ENCODE measurements around the gene GALNT1.

Gene GALNT1

DNA sequence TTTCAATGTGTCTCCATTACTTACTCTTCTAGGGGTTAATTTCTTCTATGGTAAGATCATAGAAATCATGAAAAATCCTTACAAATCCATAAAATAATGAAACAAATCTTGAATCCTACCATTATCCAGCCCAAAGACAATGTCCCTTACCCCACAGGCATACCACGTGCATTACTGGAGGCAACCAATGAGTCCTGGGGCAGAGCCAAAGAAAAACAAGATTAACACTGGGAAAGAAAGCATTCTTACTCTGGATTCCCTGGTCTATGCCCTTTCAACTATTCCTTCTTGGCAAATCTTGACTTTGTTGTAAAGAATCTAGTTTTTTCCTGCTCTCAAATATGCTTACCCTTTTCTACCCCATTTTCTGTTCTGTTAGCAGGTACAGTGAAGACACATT, 3.1 kb upstream of the GALNT1 start:
- TF ChIP-seq POLR2AphosphoS5 (IDR thresholded peaks at IDR 0.05; ENCODE audit: borderline replicate concordance, low read depth, low read length) (no peak), FOXP2 (optimal IDR thresholded peaks at IDR 0.05; ENCODE audit: control extremely low read depth, extremely low read length, insufficient read depth) (no peak), EZH2 (IDR thresholded peaks at IDR 0.05) (no peak)
- Histone ChIP-seq H3K36me3 (ENCODE audit: insufficient read depth, low read length) (no peaks in the 10 kb centered on the region), H3K9me3 (ENCODE audit: low read depth, low read length) (no peaks in the 10 kb centered on the region), H3K27ac (no peak overlapping the region), H3K9ac (ENCODE audit: insufficient read length) (no peak overlapping the region), H3K4me3 (no peak overlapping the region)
- no peak for DNase-seq (ENCODE audit: low read depth, low spot score)

DNA sequence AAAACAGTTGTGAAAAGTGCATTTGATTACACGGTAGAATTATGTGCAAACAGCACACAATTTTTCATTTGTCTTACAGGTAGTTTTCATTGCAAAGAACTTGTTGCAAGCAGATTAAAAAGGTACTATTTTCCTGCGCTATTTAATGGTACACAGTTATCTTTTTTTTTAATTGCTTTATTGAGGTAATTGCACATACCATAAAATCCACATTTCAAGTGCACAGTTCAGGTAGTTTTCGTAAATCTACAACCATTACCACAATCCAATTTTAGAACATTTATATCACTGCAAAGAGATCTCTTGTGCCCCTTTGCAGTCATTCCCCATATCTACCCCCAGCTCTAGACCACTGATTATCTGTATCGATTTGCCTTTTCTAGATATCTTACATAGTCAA, 2.6 kb upstream of the GALNT1 start:
- Histone ChIP-seq H3K9ac (ENCODE audit: insufficient read length) (no peak overlapping the region), H3K4me3 (no peak overlapping the region), H3K36me3 (ENCODE audit: insufficient read depth, low read length) (no peaks in the 10 kb centered on the region), H3K27ac (no peak overlapping the region), H3K9me3 (ENCODE audit: low read depth, low read length) (no peaks in the 10 kb centered on the region)
- DNase-seq (ENCODE audit: low read depth, low spot score): no peak
- TF ChIP-seq EZH2 (IDR thresholded peaks at IDR 0.05) (no peak), POLR2AphosphoS5 (IDR thresholded peaks at IDR 0.05; ENCODE audit: borderline replicate concordance, low read depth, low read length) (no peak), FOXP2 (optimal IDR thresholded peaks at IDR 0.05; ENCODE audit: control extremely low read depth, extremely low read length, insufficient read depth) (no peak)

DNA sequence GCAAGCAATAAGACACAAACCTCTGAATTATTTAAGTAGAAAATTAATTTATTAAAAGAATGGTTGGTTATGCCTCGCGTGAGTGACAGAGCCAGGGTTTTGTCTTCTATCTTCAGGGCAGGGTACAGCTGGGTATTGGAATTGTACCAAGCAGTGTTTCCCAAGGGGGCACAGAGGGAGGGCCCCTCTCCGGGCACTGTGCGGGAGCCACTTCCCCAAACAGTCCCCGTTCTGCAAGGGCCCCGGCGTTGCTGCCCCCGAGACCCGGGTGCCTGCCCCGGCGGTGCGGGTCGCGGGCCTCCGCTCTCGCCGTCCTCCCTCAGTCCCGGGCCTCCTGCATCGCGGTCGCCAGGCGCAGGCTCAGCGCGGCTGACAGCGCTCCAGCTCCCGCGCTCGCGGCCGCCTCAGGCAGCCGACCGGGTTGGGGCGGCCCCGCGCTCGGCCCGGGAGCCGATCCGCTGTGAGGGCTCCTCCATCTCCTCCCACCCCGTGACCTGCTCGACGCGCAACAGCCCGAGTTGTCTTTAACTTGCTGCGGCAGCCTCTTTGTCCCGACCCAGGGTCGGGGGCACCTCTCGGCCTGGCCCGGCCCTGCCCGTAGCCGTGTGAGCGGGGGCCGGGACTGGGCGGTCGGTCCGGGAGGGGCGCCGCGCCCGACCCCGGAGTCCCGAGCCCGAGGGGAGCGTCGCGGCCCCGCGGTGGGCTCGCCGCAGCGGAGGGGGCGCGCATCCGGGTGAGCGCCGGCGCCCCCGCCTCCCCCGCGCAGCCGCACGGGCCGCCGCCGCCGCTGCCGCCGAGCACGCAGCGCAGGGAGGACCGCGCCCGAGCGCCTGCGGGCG, 620 bp upstream of the GALNT1 start:
- no peak overlapping the region for H3K27ac ChIP-seq
- TF ChIP-seq FOXP2 (optimal IDR thresholded peaks at IDR 0.05; ENCODE audit: control extremely low read depth, extremely low read length, insufficient read depth) (no peak), POLR2AphosphoS5 (IDR thresholded peaks at IDR 0.05; ENCODE audit: borderline replicate concordance, low read depth, low read length) (no peak), EZH2 (IDR thresholded peaks at IDR 0.05) (no peak)
- peak overlapping the region; percentile 92 for H3K4me3 ChIP-seq
- H3K9me3 ChIP-seq (ENCODE audit: low read depth, low read length): 0 out of 2 replicates have a peak, but pooled peaks cover 4% of the 10 kb centered on the region
- peak overlapping the region; percentile 86 for H3K9ac ChIP-seq (ENCODE audit: insufficient read length)
- no peak for DNase-seq (ENCODE audit: low read depth, low spot score)
- no peaks in the 10 kb centered on the region for H3K36me3 ChIP-seq (ENCODE audit: insufficient read depth, low read length)

DNA sequence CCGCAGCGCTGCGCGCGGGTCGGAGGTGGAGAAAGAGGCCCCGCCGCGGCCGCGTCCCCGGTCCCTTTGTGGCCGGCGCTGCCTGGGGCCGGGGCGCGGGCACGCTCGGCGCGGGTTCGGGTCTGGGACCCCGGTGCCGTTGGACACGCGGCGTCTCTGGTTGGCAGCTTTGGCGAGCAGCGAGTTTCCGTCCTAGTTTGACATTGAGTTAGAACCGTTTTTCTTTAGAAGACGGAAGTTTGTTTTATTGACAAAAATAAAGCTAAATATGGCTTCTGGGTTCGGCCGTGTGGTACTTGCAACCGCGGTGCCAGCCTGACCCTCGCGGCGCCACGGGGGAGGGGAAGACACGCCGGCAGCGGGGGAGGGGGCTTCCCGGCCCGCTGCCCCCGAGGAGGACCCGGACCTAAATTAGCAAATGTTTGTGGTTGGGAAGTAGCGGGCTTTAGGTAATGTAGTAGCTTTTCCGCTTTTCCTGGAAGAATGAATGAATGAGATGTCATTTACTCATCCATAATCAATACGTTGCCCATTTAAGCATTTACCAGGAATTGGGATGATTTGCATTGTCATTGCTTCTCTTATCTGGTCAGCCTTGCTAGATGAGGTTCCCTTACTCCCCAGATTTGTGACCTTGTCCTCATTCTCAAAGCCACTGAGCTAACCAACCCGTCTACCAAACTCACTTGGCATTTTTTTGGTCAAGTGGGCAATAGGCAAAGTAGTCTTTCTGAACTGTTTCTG, 530 bp downstream of the GALNT1 start:
- 0 out of 2 replicates have a peak, but pooled peaks cover 4% of the 10 kb centered on the region for H3K9me3 ChIP-seq (ENCODE audit: low read depth, low read length)
- no peak overlapping the region for H3K27ac ChIP-seq
- TF ChIP-seq FOXP2 (optimal IDR thresholded peaks at IDR 0.05; ENCODE audit: control extremely low read depth, extremely low read length, insufficient read depth): no peak
- no peak for TF ChIP-seq POLR2AphosphoS5 (IDR thresholded peaks at IDR 0.05; ENCODE audit: borderline replicate concordance, low read depth, low read length)
- no peak for TF ChIP-seq EZH2 (IDR thresholded peaks at IDR 0.05)
- H3K4me3 ChIP-seq: peak overlapping the region; percentile 87
- H3K9ac ChIP-seq (ENCODE audit: insufficient read length): peak overlapping the region; percentile 77
- DNase-seq (ENCODE audit: low read depth, low spot score): no peak
- H3K36me3 ChIP-seq (ENCODE audit: insufficient read depth, low read length): no peaks in the 10 kb centered on the region

DNA sequence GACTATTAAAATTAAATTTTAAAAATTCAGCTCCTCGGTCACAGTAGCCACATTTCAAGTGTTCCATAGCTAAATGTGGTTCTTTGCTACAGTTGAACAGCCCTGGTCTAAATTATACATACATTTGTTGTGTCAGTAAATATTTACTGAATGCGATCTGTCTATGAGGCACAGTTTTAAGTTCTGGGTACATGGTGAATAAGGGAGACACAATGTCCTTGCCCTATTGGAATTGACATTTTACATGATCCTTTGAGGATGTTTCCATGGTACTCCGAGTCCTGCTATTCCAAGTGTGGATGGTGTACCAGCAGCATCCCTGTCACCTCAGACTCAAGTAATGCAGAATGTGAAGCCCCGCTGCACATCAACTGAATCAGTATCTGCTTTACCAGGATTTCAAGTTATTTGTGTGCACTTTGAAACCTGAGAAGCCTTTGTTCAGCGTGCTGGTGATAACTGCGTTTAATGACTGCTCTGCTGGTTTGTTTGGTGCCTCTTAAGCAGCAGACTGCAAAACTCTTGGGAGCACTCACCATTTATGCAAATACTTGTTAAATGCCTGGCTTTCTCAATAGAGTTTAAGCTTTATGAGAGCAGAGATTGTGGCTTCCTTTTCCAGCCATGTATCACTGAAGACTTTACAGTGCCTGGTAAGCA, 1.5 kb downstream of the GALNT1 start:
- H3K9ac ChIP-seq (ENCODE audit: insufficient read length): no peak overlapping the region
- H3K4me3 ChIP-seq: peak overlapping the region; percentile 87
- DNase-seq (ENCODE audit: low read depth, low spot score): peak; percentile 3
- H3K9me3 ChIP-seq (ENCODE audit: low read depth, low read length): 0 out of 2 replicates have a peak, but pooled peaks cover 4% of the 10 kb centered on the region
- TF ChIP-seq FOXP2 (optimal IDR thresholded peaks at IDR 0.05; ENCODE audit: control extremely low read depth, extremely low read length, insufficient read depth) (no peak), EZH2 (IDR thresholded peaks at IDR 0.05) (no peak), POLR2AphosphoS5 (IDR thresholded peaks at IDR 0.05; ENCODE audit: borderline replicate concordance, low read depth, low read length) (no peak)
- no peaks in the 10 kb centered on the region for H3K36me3 ChIP-seq (ENCODE audit: insufficient read depth, low read length)
- no peak overlapping the region for H3K27ac ChIP-seq

DNA sequence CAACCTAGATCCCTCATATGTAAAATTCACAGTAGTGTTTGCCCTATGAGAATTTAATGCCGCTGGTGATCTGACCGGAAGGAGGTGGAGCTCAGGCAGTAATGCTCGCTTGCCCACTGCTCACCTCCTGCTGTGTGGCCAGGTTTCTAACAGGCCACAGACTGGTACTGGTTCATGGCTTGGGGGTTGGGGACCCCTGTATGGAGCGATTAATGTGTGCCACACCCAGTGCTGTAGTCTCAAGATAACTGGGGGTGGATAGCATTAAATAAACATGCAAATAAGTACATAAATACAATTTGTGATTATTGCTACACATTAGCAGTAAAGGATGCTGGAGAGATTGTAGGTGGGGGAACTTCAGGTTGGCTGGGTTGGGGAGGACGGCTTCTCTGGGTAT, 3.2 kb downstream of the GALNT1 start:
- H3K9ac ChIP-seq (ENCODE audit: insufficient read length): no peak overlapping the region
- H3K9me3 ChIP-seq (ENCODE audit: low read depth, low read length): peaks cover 4% of the 10 kb centered on the region; the same call in 1 of the 2 replicates
- H3K36me3 ChIP-seq (ENCODE audit: insufficient read depth, low read length): no peaks in the 10 kb centered on the region
- H3K4me3 ChIP-seq: no peak overlapping the region
- H3K27ac ChIP-seq: no peak overlapping the region
- DNase-seq (ENCODE audit: low read depth, low spot score): no peak
- TF ChIP-seq EZH2 (IDR thresholded peaks at IDR 0.05) (no peak), POLR2AphosphoS5 (IDR thresholded peaks at IDR 0.05; ENCODE audit: borderline replicate concordance, low read depth, low read length) (no peak), FOXP2 (optimal IDR thresholded peaks at IDR 0.05; ENCODE audit: control extremely low read depth, extremely low read length, insufficient read depth) (no peak)

- H3K9ac ChIP-seq (ENCODE audit: insufficient read length): no peak overlapping the region
- TF ChIP-seq FOXP2 (optimal IDR thresholded peaks at IDR 0.05; ENCODE audit: control extremely low read depth, extremely low read length, insufficient read depth): no peak
- TF ChIP-seq EZH2 (IDR thresholded peaks at IDR 0.05): no peak
- no peak for TF ChIP-seq POLR2AphosphoS5 (IDR thresholded peaks at IDR 0.05; ENCODE audit: borderline replicate concordance, low read depth, low read length)
- DNase-seq (ENCODE audit: low read depth, low spot score): no peak
- H3K4me3 ChIP-seq: no peak overlapping the region
- H3K9me3 ChIP-seq (ENCODE audit: low read depth, low read length): peaks cover 4% of the 10 kb centered on the region; the same call in 1 of the 2 replicates
- no peaks in the 10 kb centered on the region for H3K36me3 ChIP-seq (ENCODE audit: insufficient read depth, low read length)
- H3K27ac ChIP-seq: no peak overlapping the region
Measured at GRCh38 chr18:35585608-35586007, 4.1 kb downstream of the GALNT1 start.

- TF ChIP-seq FOXP2 (optimal IDR thresholded peaks at IDR 0.05; ENCODE audit: control extremely low read depth, extremely low read length, insufficient read depth): no peak
- TF ChIP-seq EZH2 (IDR thresholded peaks at IDR 0.05): no peak
- TF ChIP-seq POLR2AphosphoS5 (IDR thresholded peaks at IDR 0.05; ENCODE audit: borderline replicate concordance, low read depth, low read length): no peak
- no peak for DNase-seq (ENCODE audit: low read depth, low spot score)
- Histone ChIP-seq H3K27ac (no peak overlapping the region), H3K9ac (ENCODE audit: insufficient read length) (no peak overlapping the region), H3K4me3 (no peak overlapping the region), H3K36me3 (ENCODE audit: insufficient read depth, low read length) (no peaks in the 10 kb centered on the region), H3K9me3 (ENCODE audit: low read depth, low read length) (peaks cover 4% of the 10 kb centered on the region; the same call in 1 of the 2 replicates)
Measured at GRCh38 chr18:35588122-35588521, 6.6 kb downstream of the GALNT1 start.
